A549 (cell line): ENCODE results near the gene NRIP1.

ENCODE experiments used
- EP300 ChIP-seq, 2 experiments: fragments of >200 bp; sonication (Bioruptor Twin); formaldehyde crosslinking; IDR thresholded peaks; 2 replicates in 1 of 2; 3 replicates in 1 of 2; pipeline ENCODE4 v1.6.1; 2016 to 2017
- JUN ChIP-seq, 2 experiments: fragments of >200 bp; sonication (Bioruptor Twin); formaldehyde crosslinking; IDR thresholded peaks; 2 replicates in 1 of 2; 3 replicates in 1 of 2; pipeline ENCODE4 v1.6.1; 2016 to 2017
- KDM1A ChIP-seq: fragments of 200-600 bp; sonication (generic); IDR thresholded peaks from 2 replicates; pipeline ENCODE4 v1.6.1; 2016; ENCODE audit warnings: low read depth, mild to moderate bottlenecking
- MYC ChIP-seq: IDR thresholded peaks from 2 replicates; pipeline ENCODE4 v1.6.1; 2012; ENCODE audit warnings: mild to moderate bottlenecking, inconsistent platforms, low read length, improper control_type of control experiment, borderline replicate concordance
- RAD21 ChIP-seq, 2 experiments: fragments of >200 bp in 1 of 2; sonication (Bioruptor Twin) in 1 of 2; formaldehyde crosslinking in 1 of 2; IDR thresholded peaks in 1 of 2; conservative IDR thresholded peaks in 1 of 2; 2 replicates in 1 of 2; 3 replicates in 1 of 2; pipeline ENCODE4 v1.6.1; 2012 to 2018; ENCODE audit warnings: inconsistent platforms in 1 of 2
- ZSCAN20 ChIP-seq: fragments of 250-450 bp; sonication (Bioruptor Pico); IDR thresholded peaks from 2 replicates; pipeline ENCODE4 v1.8.0; 2022; ENCODE audit warnings: mild to moderate bottlenecking, moderate library complexity
- TF ChIP-seq, protein P1 (sequence below): fragments of >200 bp; sonication (Bioruptor Twin); formaldehyde crosslinking; IDR thresholded peaks from 3 replicates; pipeline ENCODE4 v1.5.1; 2016

DNA sequence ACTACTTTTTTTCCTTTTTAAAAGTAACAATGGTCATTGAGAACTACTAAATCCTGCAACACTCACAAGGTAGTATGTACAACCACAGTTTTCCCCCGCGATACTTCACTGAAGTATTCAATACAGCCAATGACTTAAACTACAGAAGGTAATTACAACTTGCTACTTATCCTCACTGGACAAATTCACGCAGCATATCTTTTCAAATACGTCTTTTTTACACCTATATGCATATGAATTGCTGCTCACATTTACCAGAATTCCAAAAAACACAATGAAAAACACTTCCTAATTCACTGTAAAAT, 12.4 kb downstream of the NRIP1 start:
- no peak for TF ChIP-seq RAD21 (conservative IDR thresholded peaks at IDR 0.05 in 1 of 2, IDR thresholded peaks at IDR 0.05 in 1 of 2)
- TF ChIP-seq, protein P1, sequence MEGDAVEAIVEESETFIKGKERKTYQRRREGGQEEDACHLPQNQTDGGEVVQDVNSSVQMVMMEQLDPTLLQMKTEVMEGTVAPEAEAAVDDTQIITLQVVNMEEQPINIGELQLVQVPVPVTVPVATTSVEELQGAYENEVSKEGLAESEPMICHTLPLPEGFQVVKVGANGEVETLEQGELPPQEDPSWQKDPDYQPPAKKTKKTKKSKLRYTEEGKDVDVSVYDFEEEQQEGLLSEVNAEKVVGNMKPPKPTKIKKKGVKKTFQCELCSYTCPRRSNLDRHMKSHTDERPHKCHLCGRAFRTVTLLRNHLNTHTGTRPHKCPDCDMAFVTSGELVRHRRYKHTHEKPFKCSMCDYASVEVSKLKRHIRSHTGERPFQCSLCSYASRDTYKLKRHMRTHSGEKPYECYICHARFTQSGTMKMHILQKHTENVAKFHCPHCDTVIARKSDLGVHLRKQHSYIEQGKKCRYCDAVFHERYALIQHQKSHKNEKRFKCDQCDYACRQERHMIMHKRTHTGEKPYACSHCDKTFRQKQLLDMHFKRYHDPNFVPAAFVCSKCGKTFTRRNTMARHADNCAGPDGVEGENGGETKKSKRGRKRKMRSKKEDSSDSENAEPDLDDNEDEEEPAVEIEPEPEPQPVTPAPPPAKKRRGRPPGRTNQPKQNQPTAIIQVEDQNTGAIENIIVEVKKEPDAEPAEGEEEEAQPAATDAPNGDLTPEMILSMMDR = no peak
- TF ChIP-seq MYC = no peak
- no peak for TF ChIP-seq JUN (IDR thresholded peaks at IDR 0.05)
- no peak for TF ChIP-seq KDM1A
- no peak for TF ChIP-seq EP300 (IDR thresholded peaks at IDR 0.05)
- no peak for TF ChIP-seq ZSCAN20 (CRISPR knock-in tag)
